OCI-LY3 (cell line): ENCODE results near the gene CST5.

ENCODE experiments used
- H2AFZ ChIP-seq: fragments of 200-600, 300-600 bp; shearing (Covaris generic); 2 replicates; pipeline ENCODE4 v1.6.0; 2014; ENCODE audit warnings: antibody characterized with exemption, low read depth, low read length
- H3K27ac ChIP-seq: fragments of 200-600, 300-600 bp; sonication (generic); 2 replicates; pipeline ENCODE4 v1.5.1; 2014; ENCODE audit warnings: mild to moderate bottlenecking, low read length, moderate library complexity, mixed read lengths
- H3K27me3 ChIP-seq: fragments of 200-600, 300-600 bp; sonication (generic); 2 replicates; pipeline ENCODE4 v1.6.1; 2014; ENCODE audit warnings: low read depth, low read length, mixed read lengths
- H3K36me3 ChIP-seq: fragments of 200-600, 300-600 bp; sonication (generic); replicated peaks from 2 replicates; pipeline ENCODE3; 2014; ENCODE audit warnings: low read depth, low read length, mixed read lengths
- H3K4me1 ChIP-seq: fragments of 300-600, 200-600 bp; sonication (generic); 2 replicates; pipeline ENCODE4 v1.6.1; 2014; ENCODE audit warnings: low read length, mixed read lengths
- H3K4me2 ChIP-seq: fragments of 200-600, 300-600 bp; sonication (generic); 2 replicates; pipeline ENCODE4 v1.6.1; 2014; ENCODE audit warnings: low read length, mixed read lengths
- H3K4me3 ChIP-seq: fragments of 300-600, 200-600 bp; sonication (generic); 2 replicates; pipeline ENCODE4 v1.5.1; 2014; ENCODE audit warnings: antibody characterized with exemption, mild to moderate bottlenecking, low read length, moderate library complexity
- H3K79me2 ChIP-seq: fragments of 300-600, 200-600 bp; shearing (Covaris generic); 2 replicates; pipeline ENCODE4 v1.6.1; 2014; ENCODE audit warnings: mild to moderate bottlenecking, low read length, mixed read lengths
- H3K9ac ChIP-seq: fragments of 300-600, 200-600 bp; shearing (Covaris generic); 2 replicates; pipeline ENCODE4 v1.6.0; 2014; ENCODE audit warnings: mild to moderate bottlenecking, low read length, moderate library complexity
- H3K9me3 ChIP-seq: fragments of 200-600, 300-600 bp; shearing (Covaris generic); 2 replicates; pipeline ENCODE4 v1.6.1; 2014; ENCODE audit warnings: low read length, mixed read lengths; ENCODE audit not compliant: insufficient read depth
- H4K20me1 ChIP-seq: fragments of 200-600, 300-600 bp; sonication (generic); 2 replicates; pipeline ENCODE4 v1.6.1; 2016; ENCODE audit warnings: low read length, mixed read lengths; ENCODE audit not compliant: insufficient read depth
- CTCF ChIP-seq: fragments of 200-600, 300-600 bp; sonication (generic); IDR thresholded peaks from 2 replicates; pipeline ENCODE4 v1.5.1; 2014; ENCODE audit warnings: antibody characterized with exemption, low read length, low read depth
- EZH2phosphoT487 ChIP-seq: fragments of 200-600 bp; shearing (Covaris generic); IDR thresholded peaks from 2 replicates; pipeline ENCODE4 v1.6.1; 2018; ENCODE audit warnings: antibody characterized with exemption, mixed run types, low read depth

Gene CST5

GRCh38 chr20:23926526-23926880 lies 47.0 kb upstream of the CST5 start:
- Histone ChIP-seq H3K4me2 (no peak overlapping the region), H3K9ac (no peak overlapping the region), H3K79me2 (no peaks in the 10 kb centered on the region), H2AFZ (no peak overlapping the region), H3K27ac (no peak overlapping the region), H3K36me3 (no peaks in the 10 kb centered on the region), H4K20me1 (no peaks in the 10 kb centered on the region), H3K4me3 (no peak overlapping the region), H3K27me3 (peaks cover 30% of the 10 kb centered on the region), H3K9me3 (no peaks in the 10 kb centered on the region), H3K4me1 (no peaks in the 10 kb centered on the region)
- no peak for TF ChIP-seq EZH2phosphoT487
- no peak for TF ChIP-seq CTCF

GRCh38 chr20:23925789-23926525 lies 46.4 kb upstream of the CST5 start:
- no peak overlapping the region for H2AFZ ChIP-seq

GRCh38 chr20:23924751-23925150 lies 45.2 kb upstream of the CST5 start:
- H3K4me3 ChIP-seq, result no peak overlapping the region
- H3K4me2 ChIP-seq, result no peak overlapping the region
- H3K79me2 ChIP-seq, result no peaks in the 10 kb centered on the region
- no peak overlapping the region for H3K27ac ChIP-seq
- no peaks in the 10 kb centered on the region for H4K20me1 ChIP-seq
- H3K36me3 ChIP-seq, result no peaks in the 10 kb centered on the region
- TF ChIP-seq CTCF, result no peak
- TF ChIP-seq EZH2phosphoT487, result no peak
- H3K4me1 ChIP-seq, result no peaks in the 10 kb centered on the region
- no peak overlapping the region for H2AFZ ChIP-seq
- H3K9me3 ChIP-seq, result no peaks in the 10 kb centered on the region
- H3K9ac ChIP-seq, result no peak overlapping the region
- H3K27me3 ChIP-seq, result peaks cover 23% of the 10 kb centered on the region

More at GRCh38 chr20:23925789-23926525, 46.4 kb upstream of the CST5 start:
- Histone ChIP-seq H3K36me3 (no peaks in the 10 kb centered on the region), H3K4me3 (no peak overlapping the region), H3K9ac (no peak overlapping the region), H3K4me1 (no peaks in the 10 kb centered on the region), H3K27me3 (peaks cover 30% of the 10 kb centered on the region), H3K4me2 (no peak overlapping the region), H3K79me2 (no peaks in the 10 kb centered on the region), H3K9me3 (no peaks in the 10 kb centered on the region), H3K27ac (no peak overlapping the region), H4K20me1 (no peaks in the 10 kb centered on the region)
- no peak for TF ChIP-seq CTCF
- no peak for TF ChIP-seq EZH2phosphoT487

- no peaks in the 10 kb centered on the region for H3K79me2 ChIP-seq
- TF ChIP-seq EZH2phosphoT487 (no peak), CTCF (no peak)
- H3K9ac ChIP-seq, result no peak overlapping the region
- H4K20me1 ChIP-seq, result no peaks in the 10 kb centered on the region
- H3K27me3 ChIP-seq, result peaks cover 18% of the 10 kb centered on the region
- H3K27ac ChIP-seq, result no peak overlapping the region
- no peak overlapping the region for H2AFZ ChIP-seq
- H3K9me3 ChIP-seq, result no peaks in the 10 kb centered on the region
- H3K36me3 ChIP-seq, result no peaks in the 10 kb centered on the region
- no peaks in the 10 kb centered on the region for H3K4me1 ChIP-seq
- H3K4me3 ChIP-seq, result no peak overlapping the region
- H3K4me2 ChIP-seq, result no peak overlapping the region
Measured at GRCh38 chr20:23923891-23924435, 44.4 kb upstream of the CST5 start.
